ENCODE results near the gene MYH14.

GRCh38 chr19:50154529-50154928 lies 48.9 kb upstream of the MYH14 start:
- TF ChIP-seq POLR2A (IDR thresholded peaks at IDR 0.05) (no peak), EP300 (IDR thresholded peaks at IDR 0.05) (no peak), CTCF (IDR thresholded peaks at IDR 0.05) (no peak)
